GM18508 (cell line): ENCODE data around the gene NPAS2.
A peak's percentile ranks its signal among the peaks of the same experiment; 100 is the strongest.

Experiments used
- ATAC-seq: cut with Tn5 transposase; IDR thresholded peaks from one replicate; pipeline ENCODE4 v1.9.1; 2021; ENCODE audit warnings: moderate number of reproducible peaks; ENCODE audit not compliant: insufficient read depth, unreplicated experiment

Gene NPAS2

GRCh38 chr2:100895934-100896685, 76.2 kb downstream of the NPAS2 start:
- no peak for ATAC-seq

- ATAC-seq, result no peak
These were observed 78.2 kb downstream of the NPAS2 start for GRCh38 chr2:100898035-100898665.

- ATAC-seq, result no peak
These were observed 80.3 kb downstream of the NPAS2 start for GRCh38 chr2:100900156-100900795.

- no peak for ATAC-seq
These were observed 83.0 kb downstream of the NPAS2 start for GRCh38 chr2:100902817-100903405.

GRCh38 chr2:100903534-100904258, 83.8 kb downstream of the NPAS2 start:
- ATAC-seq, result no peak

GRCh38 chr2:100905132-100905805, 85.3 kb downstream of the NPAS2 start:
- no peak for ATAC-seq

- no peak for ATAC-seq
These were observed 86.2 kb downstream of the NPAS2 start for GRCh38 chr2:100906131-100906530.

- no peak for ATAC-seq
These were observed 86.7 kb downstream of the NPAS2 start for GRCh38 chr2:100906679-100907078.

GRCh38 chr2:100907832-100908231, 87.9 kb downstream of the NPAS2 start:
- no peak for ATAC-seq

GRCh38 chr2:100909534-100910081, 89.7 kb downstream of the NPAS2 start:
- ATAC-seq, result no peak

- no peak for ATAC-seq
These were observed 90.2 kb downstream of the NPAS2 start for GRCh38 chr2:100910111-100910510.

GRCh38 chr2:100919316-100919715, 99.4 kb downstream of the NPAS2 start:
- ATAC-seq, result no peak

GRCh38 chr2:100921685-100922161, 101.8 kb downstream of the NPAS2 start:
- ATAC-seq, result no peak

GRCh38 chr2:100923461-100924060, 103.6 kb downstream of the NPAS2 start:
- no peak for ATAC-seq

GRCh38 chr2:100924122-100924519, 104.2 kb downstream of the NPAS2 start:
- peak; percentile 14 for ATAC-seq

- peak; percentile 93 for ATAC-seq
These were observed 104.8 kb downstream of the NPAS2 start for GRCh38 chr2:100924520-100925451.

GRCh38 chr2:100928235-100928634, 108.3 kb downstream of the NPAS2 start:
- no peak for ATAC-seq

- ATAC-seq, result no peak
These were observed 109.2 kb downstream of the NPAS2 start for GRCh38 chr2:100929147-100929546.
